A549 (cell line): ENCODE data around the gene AOAH.

ENCODE experiments used
- CBX2 ChIP-seq: fragments of 200-600 bp; sonication (generic); IDR thresholded peaks from 2 replicates; pipeline ENCODE4 v1.6.1; 2016; ENCODE audit warnings: low read depth, mild to moderate bottlenecking, borderline replicate concordance
- CHD2 ChIP-seq: fragments of 150-350 bp; IDR thresholded peaks from 2 replicates; pipeline ENCODE4 v1.6.1; 2014; ENCODE audit warnings: low read length; ENCODE audit not compliant: partially characterized antibody
- CTCF ChIP-seq: fragments of >200 bp; sonication (Bioruptor Twin); formaldehyde crosslinking; IDR thresholded peaks from 3 replicates; pipeline ENCODE4 v1.5.1; 2016
- ELK1 ChIP-seq: fragments of 150-350 bp; IDR thresholded peaks from 2 replicates; pipeline ENCODE4 v1.6.1; 2014; ENCODE audit warnings: low read depth, mild to moderate bottlenecking, low read length
- EP300 ChIP-seq, 2 experiments: fragments of >200 bp; sonication (Bioruptor Twin); formaldehyde crosslinking; IDR thresholded peaks; 2 replicates in 1 of 2; 3 replicates in 1 of 2; pipeline ENCODE4 v1.6.1; 2016 to 2017
- JUN ChIP-seq, 2 experiments: fragments of >200 bp; sonication (Bioruptor Twin); formaldehyde crosslinking; IDR thresholded peaks; 2 replicates in 1 of 2; 3 replicates in 1 of 2; pipeline ENCODE4 v1.6.1; 2016 to 2017
- MYC ChIP-seq: IDR thresholded peaks from 2 replicates; pipeline ENCODE4 v1.6.1; 2012; ENCODE audit warnings: mild to moderate bottlenecking, inconsistent platforms, low read length, improper control_type of control experiment, borderline replicate concordance
- POLR2A ChIP-seq: IDR thresholded peaks from 2 replicates; pipeline ENCODE4 v1.6.1; 2012; ENCODE audit warnings: mild to moderate bottlenecking, low read length
- POLR2AphosphoS2 ChIP-seq: conservative IDR thresholded peaks from 2 replicates; pipeline ENCODE4 v1.6.1; 2012; ENCODE audit warnings: low read length, improper control_type of control experiment, inconsistent platforms
- SMC3 ChIP-seq: fragments of >200 bp; sonication (Bioruptor Twin); formaldehyde crosslinking; IDR thresholded peaks from 3 replicates; pipeline ENCODE4 v1.6.1; 2018; ENCODE audit warnings: inconsistent platforms
- USF2 ChIP-seq: fragments of 450-650 bp; IDR thresholded peaks from 2 replicates; pipeline ENCODE4 v1.6.1; 2014; ENCODE audit warnings: antibody characterized with exemption

GRCh38 chr7:36515847-36516246 lies 208.4 kb downstream of the AOAH start:
- TF ChIP-seq ELK1 (no peak), CTCF (no peak), SMC3 (no peak), EP300 (IDR thresholded peaks at IDR 0.05) (no peak), USF2 (no peak), POLR2A (no peak), CHD2 (no peak), POLR2AphosphoS2 (no peak), CBX2 (no peak), MYC (no peak), JUN (IDR thresholded peaks at IDR 0.05) (no peak)
